SKM-1 (cell line): ENCODE measurements around the gene PSME1.

Source experiments
- DNase-seq: peaks from one replicate; lab custom pipeline; 2025; ENCODE audit not compliant: unreplicated experiment; lab: John Stamatoyannopoulos, UW

The PSME1 gene

DNA sequence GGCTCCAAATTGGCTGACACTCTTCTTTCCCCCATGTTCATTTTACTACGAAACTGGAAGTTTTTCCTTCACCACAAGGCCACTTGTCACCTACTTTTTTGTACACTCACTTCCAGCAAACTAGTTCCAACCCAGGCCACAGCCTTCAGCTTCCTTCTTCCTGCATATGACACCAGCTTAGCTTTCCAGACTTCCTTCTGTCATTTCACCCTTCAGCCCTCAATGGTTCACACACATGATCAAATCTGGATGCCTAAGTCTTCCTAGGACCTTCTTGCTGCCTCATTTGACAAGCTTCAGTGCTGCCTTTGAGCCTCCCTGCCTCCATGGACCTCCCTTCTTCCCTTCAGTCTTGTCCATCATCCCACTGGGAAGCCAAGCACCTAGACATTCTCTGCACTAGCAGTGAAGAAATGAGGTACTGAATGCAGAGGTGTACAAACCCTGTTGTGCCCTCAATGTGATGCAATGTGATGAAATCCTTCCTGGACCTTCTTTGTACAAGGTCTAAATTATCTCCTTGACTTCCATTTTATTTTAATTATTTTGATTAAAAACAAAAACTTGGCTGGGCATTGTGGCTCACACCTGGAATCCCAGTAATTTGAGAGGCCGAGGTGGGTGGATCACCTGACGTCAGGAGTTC lies 31.6 kb downstream of the PSME1 start:
- no peak for DNase-seq

DNA sequence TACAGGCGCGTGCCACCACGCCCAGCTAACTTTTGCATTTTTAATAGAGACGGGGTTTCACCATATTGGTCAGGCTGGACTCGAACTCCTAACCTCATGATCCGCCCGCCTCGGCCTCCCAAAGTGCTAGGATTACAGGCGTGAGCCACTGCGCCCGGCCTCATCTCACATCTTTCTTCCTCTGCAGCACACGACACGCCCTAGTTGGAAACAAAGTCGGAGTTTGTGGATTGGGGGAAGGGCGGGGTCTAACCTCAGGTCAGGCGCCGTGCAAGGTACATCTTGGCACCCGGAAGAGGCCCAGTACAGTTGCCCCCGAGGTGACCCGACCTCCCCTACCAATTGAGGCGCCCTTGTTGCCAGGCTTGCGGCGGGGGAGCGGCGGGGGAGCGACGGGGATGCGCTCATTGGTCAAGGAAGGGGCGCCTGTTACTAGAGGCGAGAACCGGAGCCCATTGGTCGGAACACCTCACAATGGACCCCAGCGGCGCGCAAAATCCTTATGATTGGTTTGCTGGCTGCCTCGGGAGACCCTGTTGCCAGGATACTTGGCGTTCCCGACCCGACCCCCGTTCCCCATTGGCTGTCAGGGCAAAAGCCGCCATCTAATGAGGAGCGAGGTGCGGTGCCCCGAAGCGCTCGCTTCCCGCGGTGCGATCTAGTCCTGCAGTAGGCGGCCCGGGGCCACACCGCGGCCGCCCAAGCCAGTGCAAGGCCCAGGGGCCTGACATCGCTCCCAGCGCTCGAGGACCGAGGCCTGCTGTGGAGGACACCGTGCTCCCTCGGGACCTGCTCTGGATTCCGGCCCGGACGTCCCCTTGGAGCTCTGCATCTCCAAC lies 35.6 kb downstream of the PSME1 start, which contains the start of gene REC8:
Gene REC8 (plus strand): TSS at position 659 of the 839 bp plus-strand sequence. CDS start 473 bp downstream, outside the sequence.
- DNase-seq = no peak

DNA sequence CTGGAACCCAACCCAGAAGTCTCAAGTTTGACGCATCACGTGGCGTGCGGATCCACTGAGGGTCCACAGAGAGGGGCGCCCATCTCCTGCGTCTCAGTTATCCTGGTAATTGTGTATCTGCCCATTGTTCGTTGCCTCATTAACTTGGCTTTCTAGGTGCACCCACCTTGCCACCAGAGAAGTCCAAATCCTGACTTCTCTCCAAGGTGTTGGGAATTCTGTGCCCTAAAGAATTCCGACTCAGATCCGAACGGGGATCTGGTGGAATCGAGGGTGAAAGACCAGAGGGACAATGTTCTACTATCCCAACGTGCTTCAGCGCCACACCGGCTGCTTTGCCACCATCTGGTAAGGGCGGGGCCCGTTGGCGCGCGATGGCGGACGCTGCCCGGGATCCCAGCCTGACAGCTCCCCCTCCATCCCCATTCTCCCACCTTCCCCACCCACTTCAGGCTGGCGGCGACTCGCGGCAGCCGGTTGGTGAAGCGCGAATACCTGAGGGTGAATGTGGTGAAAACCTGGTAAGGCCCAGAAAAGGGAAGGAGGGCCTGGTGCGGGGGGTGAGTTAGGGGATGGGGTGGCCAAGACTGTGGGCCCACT lies 36.4 kb downstream of the PSME1 start:
- DNase-seq = no peak

DNA sequence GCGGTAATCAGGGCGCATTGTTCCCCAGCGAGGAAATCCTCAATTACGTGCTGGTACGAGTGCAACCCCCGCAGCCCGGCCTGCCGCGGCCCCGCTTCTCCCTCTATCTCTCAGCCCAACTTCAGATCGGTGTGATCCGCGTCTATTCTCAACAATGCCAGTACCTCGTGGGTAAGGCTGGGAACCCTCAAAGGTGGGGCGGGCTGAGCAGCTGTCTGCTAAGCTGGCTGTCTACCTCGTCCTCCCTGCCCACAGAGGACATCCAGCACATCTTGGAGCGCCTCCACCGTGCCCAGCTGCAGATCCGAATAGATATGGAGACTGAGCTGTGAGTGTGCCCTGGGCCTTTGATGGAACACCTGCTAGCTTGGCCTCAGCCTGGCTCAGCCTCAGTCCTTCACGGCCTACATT lies 36.9 kb downstream of the PSME1 start:
- DNase-seq = no peak

DNA sequence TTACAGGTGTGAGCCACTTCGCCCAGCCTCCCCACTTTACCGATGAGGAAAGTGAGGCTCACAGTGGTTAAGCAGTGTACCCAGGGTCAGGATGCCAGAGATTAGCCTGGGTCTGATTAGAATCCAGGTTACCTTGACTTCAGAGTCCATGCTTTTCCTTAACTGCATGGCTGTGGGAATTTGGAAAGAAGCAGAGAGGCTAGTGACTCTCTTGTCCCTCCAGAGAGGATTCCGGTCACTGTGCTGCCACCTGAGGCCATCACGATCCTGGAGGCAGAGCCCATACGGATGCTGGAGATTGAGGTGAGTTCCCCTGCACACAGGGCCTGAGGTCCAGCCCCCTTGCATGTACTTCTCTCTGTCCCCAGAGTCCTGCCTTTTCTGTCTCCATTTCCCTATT lies 40.6 kb downstream of the PSME1 start:
- no peak for DNase-seq

DNA sequence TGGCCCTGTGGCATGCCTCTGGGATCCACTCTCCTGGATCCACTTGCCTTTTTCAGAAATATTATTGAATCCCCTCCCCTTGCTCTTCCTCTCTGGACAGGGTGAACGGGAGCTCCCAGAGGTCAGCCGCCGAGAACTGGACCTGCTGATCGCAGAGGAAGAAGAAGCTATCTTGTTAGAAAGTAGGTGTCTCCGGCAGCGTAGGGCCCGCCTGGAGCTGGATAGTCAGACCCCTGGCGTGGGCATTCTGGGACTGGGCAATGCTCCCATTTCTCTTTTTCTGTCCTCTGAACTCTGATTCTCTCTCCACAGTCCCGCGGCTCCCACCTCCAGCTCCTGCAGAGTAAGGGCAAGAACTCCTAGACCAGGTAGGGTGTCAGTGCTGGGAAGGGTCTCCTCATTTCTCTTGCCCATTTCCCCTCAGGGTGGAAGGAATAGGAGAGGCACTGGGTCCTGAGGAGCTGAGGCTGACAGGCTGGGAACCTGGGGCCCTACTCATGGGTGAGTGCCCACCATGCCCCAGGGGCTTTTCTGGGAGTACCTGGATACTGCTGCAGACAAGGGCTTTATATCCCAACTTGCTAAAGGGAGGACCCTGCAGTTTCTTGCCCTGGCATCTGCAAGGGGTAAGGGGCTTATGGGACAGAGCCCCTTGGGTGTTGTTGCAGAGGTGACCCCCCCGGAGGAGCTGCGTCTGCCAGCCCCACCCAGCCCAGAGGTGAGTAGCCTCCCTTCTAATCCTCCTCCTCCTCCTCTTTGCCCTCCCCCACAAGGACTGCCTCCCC lies 41.2 kb downstream of the PSME1 start:
- DNase-seq = no peak

DNA sequence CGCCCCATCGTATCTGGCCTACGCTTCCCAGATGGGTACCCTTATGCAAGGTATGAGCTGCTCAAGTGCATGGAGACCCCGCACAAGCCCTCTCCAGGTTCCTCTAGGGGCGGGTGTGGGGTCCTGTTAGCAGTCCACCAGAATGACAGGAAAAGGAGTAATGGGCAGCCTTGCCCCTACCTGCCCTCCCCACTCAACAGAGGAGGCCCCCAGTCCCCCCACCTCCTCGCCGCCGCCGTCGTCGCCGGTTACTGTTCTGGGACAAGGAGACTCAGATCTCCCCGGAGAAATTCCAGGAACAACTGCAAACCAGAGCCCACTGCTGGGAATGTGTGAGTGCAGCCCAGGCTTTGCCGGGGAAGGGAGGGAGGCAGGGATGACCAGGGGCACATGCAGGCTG lies 41.9 kb downstream of the PSME1 start:
- no peak for DNase-seq

DNA sequence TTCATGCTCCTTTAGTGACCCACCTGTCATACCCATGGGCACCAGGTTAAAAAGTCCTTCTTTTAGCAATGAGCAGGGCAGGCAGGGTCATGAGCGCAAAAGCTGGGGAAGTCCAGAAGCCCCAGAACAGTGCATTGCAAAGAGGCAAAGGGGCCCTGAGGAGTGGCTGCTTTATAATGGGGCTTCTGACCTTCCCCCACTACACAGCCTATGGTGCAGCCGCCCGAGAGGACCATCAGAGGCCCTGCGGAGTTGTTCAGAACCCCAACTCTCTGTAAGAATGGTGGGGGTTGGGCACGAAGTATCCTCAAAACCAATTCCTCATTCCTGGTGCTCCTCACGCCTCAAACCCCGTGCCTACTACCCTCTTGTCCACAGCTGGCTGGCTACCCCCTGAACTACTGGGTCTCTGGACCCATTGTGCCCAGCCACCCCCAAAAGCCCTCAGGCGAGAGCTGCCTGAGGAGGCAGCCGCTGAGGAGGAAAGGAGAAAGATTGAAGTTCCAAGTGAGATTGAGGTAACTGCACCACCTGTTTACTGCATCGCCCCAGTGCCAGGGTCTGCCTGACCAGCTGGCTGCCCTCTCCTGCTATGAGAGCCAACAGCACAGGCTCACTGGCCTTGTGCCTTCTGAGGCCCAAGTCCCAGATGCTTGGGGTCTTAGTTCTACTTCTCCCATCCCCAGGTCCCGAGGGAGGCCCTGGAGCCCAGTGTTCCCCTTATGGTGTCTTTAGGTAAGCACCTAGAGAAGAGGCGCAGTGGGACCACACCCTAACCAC lies 42.6 kb downstream of the PSME1 start:
- DNase-seq = no peak

DNA sequence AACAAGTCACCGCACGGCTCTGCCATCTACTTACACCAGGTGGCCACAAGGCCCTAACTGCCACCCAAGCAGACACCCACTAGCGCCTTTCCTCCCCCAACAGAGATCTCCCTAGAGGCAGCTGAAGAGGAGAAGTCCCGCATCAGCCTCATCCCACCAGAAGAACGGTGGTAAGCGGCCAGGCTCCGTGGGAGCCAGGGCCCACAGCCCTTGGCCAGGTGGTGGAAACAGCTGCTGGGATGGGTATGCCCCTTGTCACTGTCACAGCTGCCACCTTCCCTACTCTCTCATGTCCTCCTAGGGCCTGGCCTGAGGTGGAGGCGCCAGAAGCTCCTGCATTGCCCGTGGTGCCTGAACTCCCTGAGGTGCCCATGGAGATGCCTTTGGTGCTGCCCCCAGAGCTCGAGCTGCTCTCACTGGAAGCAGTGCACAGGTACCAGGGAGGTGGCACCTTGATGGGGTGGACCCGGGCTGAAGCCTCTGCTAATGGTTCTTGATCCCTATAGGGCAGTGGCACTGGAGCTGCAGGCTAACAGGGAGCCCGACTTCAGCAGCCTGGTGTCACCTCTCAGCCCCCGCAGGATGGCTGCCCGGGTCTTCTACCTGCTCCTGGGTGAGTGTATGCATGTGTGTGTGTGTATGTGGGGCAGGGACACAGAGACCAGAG lies 43.4 kb downstream of the PSME1 start:
- no peak for DNase-seq

DNA sequence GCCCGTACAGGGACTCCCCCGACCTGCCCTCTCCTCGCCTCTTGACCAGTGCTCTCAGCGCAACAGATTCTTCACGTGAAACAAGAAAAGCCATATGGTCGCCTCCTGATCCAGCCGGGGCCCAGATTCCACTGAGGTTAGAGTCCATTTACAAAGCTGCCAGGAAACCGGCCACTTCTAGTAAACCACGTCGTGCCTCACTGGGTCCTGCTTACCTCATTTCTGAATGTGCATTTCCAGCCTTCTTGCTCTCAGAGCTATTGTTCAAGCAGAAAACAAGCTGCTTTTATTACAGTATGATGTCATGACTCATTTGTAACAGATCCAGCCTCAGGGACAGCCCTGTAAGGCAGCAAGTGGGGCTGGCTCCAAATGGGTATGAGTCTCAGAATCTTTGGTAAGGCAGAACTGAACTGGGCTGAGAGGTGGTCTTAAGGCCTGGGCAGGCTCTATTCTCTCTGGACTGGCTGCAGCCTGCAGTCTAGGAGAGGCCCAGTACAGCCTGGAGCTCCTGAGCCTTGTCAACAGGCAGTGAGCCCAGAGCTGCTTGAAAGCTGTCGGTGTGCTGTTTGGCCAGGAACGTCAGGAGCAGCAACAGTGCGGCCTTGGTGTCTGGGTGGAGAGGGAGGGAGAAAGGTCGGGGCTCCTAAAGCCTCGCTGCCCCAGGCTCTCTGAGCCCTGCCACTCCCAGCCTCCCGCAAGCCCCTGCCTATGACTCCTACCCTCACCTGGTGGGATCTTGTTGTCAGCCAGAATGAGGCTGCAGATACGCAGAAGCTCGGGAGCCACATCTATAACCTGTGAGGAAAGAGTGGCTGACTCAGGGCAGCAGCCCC lies 44.2 kb downstream of the PSME1 start:
- no peak for DNase-seq

DNA sequence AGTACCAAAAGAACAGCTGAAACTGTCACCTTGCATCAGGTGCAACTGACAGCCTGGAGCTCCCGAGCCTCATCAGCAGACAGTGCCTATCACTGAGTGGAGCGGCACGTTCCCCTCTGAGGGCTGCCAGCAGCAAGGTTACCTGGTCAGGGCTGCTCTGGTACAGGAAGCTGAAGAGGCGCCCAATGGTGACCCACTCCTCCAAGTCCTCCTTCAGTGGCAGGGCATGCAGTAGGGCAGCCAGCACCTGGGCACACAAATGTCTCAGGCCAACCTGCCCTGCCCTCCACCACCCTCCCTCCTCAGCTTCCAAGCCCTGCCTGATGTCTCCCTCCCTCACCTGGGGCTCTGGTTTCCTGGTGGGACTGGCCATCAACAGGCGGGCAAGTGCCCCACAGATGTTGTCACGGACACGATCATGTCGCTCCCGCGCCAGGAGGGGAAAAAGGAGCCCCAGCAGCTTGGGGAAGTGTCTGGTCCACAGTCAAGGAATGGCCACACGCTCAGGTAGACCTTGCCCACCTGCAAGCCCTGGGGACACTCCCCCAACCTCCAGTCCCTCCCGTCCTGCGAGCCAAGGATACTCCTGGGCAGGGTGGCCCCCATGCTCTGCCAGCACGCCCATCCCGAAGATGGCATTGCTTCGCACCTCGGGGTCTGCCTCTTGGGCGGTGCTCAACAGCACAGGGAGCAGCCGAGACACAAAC lies 45.5 kb downstream of the PSME1 start:
- DNase-seq = no peak

DNA sequence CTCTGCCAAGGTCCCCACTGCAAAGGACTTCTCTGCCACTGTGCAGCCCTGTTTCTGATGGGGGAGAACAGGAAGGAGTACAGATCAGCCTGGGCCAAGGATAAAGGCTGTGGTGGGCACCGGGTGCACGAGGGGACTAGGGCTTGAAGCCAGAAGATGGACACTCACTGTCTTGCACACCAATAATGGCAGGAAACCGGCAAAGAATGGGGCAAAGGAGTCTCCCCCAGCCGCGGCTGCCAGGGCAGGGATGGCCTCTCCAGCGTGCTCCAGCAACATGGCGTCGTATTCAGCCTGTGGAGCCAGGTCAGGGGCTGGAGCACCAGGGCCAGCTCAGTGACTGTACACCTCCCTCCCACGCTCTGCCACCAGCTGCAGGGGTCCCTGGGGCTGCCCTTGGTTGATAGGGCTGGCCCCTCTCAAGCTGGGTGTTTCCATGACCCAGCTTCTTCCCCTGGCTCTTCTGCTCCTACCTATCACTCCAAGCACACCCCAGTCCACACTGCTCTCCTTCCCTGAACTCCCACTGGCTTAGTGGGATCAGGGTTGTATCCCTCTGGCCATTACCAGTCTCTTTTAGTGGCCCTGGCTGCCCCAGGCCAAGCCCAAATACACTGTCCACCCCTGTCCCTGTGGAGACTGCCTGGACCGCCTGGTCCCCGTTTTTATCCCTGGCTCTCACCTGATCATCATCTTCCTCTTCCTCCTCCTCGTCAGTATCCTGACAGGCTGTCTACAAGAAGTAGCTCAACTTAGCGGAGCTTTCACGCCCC lies 46.3 kb downstream of the PSME1 start:
- no peak for DNase-seq

DNA sequence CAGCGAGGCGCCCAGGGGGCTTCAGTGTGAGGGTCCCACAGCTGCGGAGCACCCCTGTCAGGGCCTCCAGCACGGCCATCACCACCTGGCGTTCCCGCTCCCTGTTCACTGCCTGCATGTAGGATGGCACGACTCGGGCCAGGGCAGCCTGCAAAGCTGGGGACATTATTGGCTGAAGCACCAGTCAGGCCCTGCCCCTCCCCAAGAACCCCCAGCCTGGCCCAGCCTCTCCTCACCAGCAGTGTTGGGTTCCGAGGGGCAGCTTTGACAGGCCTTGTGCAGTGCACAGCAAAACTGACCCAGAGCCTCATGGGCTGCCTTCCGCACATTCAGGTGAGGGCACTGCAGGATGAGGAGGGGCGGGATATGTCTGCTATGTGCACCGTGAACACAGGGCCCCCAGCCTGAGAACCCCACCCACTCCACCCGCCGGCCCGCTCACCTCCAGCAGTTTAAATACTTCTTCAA lies 47.1 kb downstream of the PSME1 start:
- no peak for DNase-seq

DNA sequence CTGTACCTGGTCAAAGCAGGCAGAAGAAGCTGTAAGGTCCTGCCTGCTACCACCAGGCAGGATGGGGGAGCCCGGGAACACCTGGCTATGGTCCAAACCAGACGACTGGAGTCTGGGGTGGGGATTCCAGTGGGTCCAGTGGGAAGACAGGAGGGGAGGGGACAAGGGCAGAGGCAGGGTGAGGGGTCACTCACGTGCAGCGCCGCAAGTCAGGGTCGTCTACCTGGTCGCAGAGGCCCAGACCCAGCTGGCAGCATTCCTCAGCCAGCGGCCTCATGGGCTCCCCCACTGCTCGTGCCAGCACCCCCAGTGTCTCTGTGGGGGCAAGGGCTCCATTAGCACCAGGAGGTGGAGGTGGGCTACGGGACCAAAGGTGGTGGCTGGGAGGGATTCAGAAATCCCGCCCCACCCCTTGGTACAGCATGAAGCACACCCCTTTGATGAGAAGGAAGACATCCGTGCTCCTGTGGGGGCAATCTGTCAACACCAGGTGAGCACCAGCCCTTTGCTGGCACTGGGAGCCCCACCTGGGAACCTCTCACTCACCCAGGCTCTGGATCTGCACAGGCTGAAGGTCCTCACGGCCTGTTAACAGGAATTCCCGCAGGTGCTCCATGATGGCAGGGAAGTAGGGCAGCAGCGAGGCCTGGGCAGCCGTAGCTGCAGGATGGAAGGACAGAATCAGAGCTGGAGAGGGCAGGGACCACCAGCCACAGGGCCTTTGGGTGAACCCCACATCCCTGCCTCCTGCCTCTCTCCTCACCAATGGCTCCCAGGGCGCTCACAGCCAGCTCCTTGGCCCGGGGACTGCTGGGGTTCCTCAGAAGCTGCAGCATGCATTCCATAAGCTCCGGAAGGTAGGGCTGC lies 48.3 kb downstream of the PSME1 start:
- no peak for DNase-seq

DNA sequence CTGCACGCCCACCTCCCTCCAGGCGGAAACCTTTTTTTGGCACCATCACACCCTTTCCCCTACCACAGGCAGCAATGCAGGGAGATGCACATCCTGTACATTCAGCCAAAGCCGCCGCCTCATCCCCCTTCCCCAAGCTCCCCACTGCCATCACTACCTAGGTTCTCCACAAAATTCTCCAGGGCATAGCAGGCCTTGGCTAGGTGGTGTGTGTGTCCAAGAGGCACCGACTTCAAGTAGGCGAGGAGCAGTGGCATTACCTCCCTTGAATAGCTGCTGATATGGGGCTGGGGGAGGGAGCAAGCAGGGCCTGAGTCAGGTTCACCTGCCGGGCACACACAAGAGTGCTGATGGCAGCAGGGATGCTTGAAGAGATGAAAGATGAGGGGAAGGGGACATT lies 49.0 kb downstream of the PSME1 start:
- no peak for DNase-seq

DNA sequence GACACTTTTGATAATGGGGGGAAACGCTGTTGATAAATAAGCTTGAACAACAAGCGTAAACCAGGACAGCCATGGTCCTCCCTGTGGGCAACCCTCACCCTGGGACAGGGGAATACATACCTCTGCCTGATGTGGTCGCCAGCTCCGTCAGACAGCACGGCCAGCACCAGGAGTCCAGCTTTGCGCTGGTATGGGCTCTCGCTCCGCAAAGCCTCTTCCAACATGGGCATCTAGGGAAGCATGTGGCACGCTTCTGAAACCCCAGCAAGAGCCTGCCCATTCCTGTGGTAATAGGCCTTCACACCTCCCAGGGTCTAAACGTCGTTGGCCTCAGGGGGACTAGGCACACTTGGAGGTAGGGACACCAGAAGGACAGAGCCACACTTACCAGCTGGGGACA lies 49.7 kb downstream of the PSME1 start:
- DNase-seq = no peak
